K562 (cell line): ENCODE measurements around the gene LRRC10.

Experiments used
- CEBPB ChIP-seq: fragments of 450-650 bp; IDR thresholded peaks from 2 replicates; pipeline ENCODE4 v1.6.1; 2016; ENCODE audit warnings: missing genetic modification characterization, missing compliant biosample characterization
- CREM ChIP-seq: IDR thresholded peaks from 2 replicates; pipeline ENCODE4 v1.6.1; 2014; ENCODE audit warnings: antibody characterized with exemption, low read depth
- KLF13 ChIP-seq: fragments of 450-650 bp; IDR thresholded peaks from 2 replicates; pipeline ENCODE4 v1.6.1; 2016; ENCODE audit warnings: missing genetic modification characterization, low read depth, mild to moderate bottlenecking, missing compliant biosample characterization, moderate library complexity, borderline replicate concordance
- NFIC ChIP-seq: fragments of 450-650 bp; IDR thresholded peaks from 2 replicates; pipeline ENCODE4 v1.6.1; 2017; ENCODE audit warnings: mild to moderate bottlenecking, inconsistent platforms
- SAFB2 ChIP-seq: fragments of 200-400 bp; formaldehyde crosslinking; IDR thresholded peaks from 2 replicates; pipeline ENCODE4 v1.6.1; 2018; ENCODE audit warnings: borderline replicate concordance, low read length, low read depth, moderate library complexity; ENCODE audit not compliant: severe bottlenecking
- SUPT5H ChIP-seq: fragments of 450-650 bp; IDR thresholded peaks from 2 replicates; pipeline ENCODE4 v1.6.1; 2016
- TEAD2 ChIP-seq: fragments of 450-650 bp; IDR thresholded peaks from 2 replicates; pipeline ENCODE4 v1.6.1; 2016; ENCODE audit warnings: missing genetic modification characterization, control low read depth, missing compliant biosample characterization
- YY1 ChIP-seq, 3 experiments: IDR thresholded peaks; 2 replicates each; pipeline ENCODE4 v1.6.1; 2011; ENCODE audit warnings: low read length in 2 of 3, mild to moderate bottlenecking in 2 of 3, moderate library complexity in 2 of 3, borderline replicate concordance in 1 of 3, control low read depth in 1 of 3, low read depth in 1 of 3; ENCODE audit not compliant: insufficient read depth in 3 of 3, insufficient replicate concordance in 2 of 3, control insufficient read depth in 1 of 3, insufficient read length in 1 of 3; ENCODE audit errors: extremely low read depth in 1 of 3
- TF ChIP-seq, protein P1 (sequence below), 3 experiments: IDR thresholded peaks in 2 of 3; conservative IDR thresholded peaks in 1 of 3; 2 replicates each; pipeline ENCODE4 v1.5.1; 2011 to 2012; ENCODE audit warnings: low read length in 3 of 3, mild to moderate bottlenecking in 3 of 3, control low read depth in 2 of 3, improper control_type of control experiment in 1 of 3, inconsistent platforms in 1 of 3, low read depth in 1 of 3, mixed read lengths in 1 of 3, moderate library complexity in 1 of 3; ENCODE audit not compliant: insufficient read depth in 2 of 3
- TF ChIP-seq, protein P2 (sequence below): fragments of 450-650 bp; IDR thresholded peaks from 2 replicates; pipeline ENCODE4 v1.6.1; 2016; ENCODE audit warnings: mild to moderate bottlenecking, moderate library complexity
- TF ChIP-seq, protein P3 (sequence below): IDR thresholded peaks from 2 replicates; pipeline ENCODE4 v1.6.1; 2016; ENCODE audit warnings: missing genetic modification characterization, missing compliant biosample characterization
- TF ChIP-seq, protein P4 (sequence below): sonication (generic); formaldehyde crosslinking; IDR thresholded peaks from 2 replicates; pipeline ENCODE4 v1.8.1; 2023; ENCODE audit warnings: mild to moderate bottlenecking, missing genetic modification reagents

DNA sequence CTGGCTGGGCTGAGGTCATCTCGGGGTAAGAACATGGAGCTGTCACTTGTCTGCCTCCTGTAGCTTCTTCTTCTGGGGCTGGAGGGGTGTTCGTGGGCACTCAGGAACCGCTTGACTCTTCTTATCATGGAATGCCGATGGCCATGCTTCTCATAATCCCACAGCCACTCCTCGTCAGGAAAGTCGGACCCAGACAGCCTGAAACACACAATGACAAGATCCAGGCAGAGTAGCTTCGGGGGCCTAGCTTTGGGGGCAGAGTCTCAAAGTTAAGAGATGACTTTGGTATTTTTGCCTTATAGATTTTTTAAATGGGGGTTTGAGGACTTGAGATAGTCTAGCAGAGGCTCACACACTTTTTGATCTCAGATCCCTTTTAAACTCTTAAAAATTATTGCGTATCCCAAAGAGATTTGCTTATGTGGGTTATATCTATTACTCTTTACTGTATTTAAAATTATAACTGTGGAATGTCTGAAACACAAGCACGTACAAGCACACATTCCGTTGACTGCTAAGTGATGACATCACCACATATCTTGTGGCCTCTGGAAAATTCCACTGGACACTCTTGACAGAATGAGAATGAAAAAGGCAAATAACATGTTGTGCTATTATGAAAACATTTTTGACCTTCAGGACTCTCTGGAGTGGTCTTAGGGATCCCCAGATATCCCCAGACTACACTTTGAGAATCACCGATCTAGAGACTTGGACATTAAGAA lies 45.1 kb upstream of the LRRC10 start:
- TF ChIP-seq NFIC (no peak), YY1 (IDR thresholded peaks at IDR 0.05; ENCODE audit: borderline replicate concordance in 1 of 3, control insufficient read depth in 1 of 3, extremely low read depth in 1 of 3, insufficient read depth in 3 of 3, insufficient read length in 1 of 3, insufficient replicate concordance in 2 of 3, low read depth in 1 of 3, low read length in 2 of 3) (no peak), SAFB2 (no peak), SUPT5H (no peak), CREM (no peak), KLF13 (no peak), CEBPB (tag) (no peak), TEAD2 (tag) (no peak)
- TF ChIP-seq, protein P1, sequence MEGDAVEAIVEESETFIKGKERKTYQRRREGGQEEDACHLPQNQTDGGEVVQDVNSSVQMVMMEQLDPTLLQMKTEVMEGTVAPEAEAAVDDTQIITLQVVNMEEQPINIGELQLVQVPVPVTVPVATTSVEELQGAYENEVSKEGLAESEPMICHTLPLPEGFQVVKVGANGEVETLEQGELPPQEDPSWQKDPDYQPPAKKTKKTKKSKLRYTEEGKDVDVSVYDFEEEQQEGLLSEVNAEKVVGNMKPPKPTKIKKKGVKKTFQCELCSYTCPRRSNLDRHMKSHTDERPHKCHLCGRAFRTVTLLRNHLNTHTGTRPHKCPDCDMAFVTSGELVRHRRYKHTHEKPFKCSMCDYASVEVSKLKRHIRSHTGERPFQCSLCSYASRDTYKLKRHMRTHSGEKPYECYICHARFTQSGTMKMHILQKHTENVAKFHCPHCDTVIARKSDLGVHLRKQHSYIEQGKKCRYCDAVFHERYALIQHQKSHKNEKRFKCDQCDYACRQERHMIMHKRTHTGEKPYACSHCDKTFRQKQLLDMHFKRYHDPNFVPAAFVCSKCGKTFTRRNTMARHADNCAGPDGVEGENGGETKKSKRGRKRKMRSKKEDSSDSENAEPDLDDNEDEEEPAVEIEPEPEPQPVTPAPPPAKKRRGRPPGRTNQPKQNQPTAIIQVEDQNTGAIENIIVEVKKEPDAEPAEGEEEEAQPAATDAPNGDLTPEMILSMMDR (IDR thresholded peaks at IDR 0.05 in 2 of 3, conservative IDR thresholded peaks at IDR 0.05 in 1 of 3; ENCODE audit: insufficient read depth in 2 of 3, low read depth in 1 of 3, low read length in 3 of 3): no peak
- TF ChIP-seq, protein P2, sequence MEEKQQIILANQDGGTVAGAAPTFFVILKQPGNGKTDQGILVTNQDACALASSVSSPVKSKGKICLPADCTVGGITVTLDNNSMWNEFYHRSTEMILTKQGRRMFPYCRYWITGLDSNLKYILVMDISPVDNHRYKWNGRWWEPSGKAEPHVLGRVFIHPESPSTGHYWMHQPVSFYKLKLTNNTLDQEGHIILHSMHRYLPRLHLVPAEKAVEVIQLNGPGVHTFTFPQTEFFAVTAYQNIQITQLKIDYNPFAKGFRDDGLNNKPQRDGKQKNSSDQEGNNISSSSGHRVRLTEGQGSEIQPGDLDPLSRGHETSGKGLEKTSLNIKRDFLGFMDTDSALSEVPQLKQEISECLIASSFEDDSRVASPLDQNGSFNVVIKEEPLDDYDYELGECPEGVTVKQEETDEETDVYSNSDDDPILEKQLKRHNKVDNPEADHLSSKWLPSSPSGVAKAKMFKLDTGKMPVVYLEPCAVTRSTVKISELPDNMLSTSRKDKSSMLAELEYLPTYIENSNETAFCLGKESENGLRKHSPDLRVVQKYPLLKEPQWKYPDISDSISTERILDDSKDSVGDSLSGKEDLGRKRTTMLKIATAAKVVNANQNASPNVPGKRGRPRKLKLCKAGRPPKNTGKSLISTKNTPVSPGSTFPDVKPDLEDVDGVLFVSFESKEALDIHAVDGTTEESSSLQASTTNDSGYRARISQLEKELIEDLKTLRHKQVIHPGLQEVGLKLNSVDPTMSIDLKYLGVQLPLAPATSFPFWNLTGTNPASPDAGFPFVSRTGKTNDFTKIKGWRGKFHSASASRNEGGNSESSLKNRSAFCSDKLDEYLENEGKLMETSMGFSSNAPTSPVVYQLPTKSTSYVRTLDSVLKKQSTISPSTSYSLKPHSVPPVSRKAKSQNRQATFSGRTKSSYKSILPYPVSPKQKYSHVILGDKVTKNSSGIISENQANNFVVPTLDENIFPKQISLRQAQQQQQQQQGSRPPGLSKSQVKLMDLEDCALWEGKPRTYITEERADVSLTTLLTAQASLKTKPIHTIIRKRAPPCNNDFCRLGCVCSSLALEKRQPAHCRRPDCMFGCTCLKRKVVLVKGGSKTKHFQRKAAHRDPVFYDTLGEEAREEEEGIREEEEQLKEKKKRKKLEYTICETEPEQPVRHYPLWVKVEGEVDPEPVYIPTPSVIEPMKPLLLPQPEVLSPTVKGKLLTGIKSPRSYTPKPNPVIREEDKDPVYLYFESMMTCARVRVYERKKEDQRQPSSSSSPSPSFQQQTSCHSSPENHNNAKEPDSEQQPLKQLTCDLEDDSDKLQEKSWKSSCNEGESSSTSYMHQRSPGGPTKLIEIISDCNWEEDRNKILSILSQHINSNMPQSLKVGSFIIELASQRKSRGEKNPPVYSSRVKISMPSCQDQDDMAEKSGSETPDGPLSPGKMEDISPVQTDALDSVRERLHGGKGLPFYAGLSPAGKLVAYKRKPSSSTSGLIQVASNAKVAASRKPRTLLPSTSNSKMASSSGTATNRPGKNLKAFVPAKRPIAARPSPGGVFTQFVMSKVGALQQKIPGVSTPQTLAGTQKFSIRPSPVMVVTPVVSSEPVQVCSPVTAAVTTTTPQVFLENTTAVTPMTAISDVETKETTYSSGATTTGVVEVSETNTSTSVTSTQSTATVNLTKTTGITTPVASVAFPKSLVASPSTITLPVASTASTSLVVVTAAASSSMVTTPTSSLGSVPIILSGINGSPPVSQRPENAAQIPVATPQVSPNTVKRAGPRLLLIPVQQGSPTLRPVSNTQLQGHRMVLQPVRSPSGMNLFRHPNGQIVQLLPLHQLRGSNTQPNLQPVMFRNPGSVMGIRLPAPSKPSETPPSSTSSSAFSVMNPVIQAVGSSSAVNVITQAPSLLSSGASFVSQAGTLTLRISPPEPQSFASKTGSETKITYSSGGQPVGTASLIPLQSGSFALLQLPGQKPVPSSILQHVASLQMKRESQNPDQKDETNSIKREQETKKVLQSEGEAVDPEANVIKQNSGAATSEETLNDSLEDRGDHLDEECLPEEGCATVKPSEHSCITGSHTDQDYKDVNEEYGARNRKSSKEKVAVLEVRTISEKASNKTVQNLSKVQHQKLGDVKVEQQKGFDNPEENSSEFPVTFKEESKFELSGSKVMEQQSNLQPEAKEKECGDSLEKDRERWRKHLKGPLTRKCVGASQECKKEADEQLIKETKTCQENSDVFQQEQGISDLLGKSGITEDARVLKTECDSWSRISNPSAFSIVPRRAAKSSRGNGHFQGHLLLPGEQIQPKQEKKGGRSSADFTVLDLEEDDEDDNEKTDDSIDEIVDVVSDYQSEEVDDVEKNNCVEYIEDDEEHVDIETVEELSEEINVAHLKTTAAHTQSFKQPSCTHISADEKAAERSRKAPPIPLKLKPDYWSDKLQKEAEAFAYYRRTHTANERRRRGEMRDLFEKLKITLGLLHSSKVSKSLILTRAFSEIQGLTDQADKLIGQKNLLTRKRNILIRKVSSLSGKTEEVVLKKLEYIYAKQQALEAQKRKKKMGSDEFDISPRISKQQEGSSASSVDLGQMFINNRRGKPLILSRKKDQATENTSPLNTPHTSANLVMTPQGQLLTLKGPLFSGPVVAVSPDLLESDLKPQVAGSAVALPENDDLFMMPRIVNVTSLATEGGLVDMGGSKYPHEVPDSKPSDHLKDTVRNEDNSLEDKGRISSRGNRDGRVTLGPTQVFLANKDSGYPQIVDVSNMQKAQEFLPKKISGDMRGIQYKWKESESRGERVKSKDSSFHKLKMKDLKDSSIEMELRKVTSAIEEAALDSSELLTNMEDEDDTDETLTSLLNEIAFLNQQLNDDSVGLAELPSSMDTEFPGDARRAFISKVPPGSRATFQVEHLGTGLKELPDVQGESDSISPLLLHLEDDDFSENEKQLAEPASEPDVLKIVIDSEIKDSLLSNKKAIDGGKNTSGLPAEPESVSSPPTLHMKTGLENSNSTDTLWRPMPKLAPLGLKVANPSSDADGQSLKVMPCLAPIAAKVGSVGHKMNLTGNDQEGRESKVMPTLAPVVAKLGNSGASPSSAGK: no peak
- TF ChIP-seq, protein P3, sequence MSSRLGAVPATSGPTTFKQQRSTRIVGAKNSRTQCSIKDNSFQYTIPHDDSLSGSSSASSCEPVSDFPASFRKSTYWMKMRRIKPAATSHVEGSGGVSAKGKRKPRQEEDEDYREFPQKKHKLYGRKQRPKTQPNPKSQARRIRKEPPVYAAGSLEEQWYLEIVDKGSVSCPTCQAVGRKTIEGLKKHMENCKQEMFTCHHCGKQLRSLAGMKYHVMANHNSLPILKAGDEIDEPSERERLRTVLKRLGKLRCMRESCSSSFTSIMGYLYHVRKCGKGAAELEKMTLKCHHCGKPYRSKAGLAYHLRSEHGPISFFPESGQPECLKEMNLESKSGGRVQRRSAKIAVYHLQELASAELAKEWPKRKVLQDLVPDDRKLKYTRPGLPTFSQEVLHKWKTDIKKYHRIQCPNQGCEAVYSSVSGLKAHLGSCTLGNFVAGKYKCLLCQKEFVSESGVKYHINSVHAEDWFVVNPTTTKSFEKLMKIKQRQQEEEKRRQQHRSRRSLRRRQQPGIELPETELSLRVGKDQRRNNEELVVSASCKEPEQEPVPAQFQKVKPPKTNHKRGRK: no peak
- TF ChIP-seq, protein P4, sequence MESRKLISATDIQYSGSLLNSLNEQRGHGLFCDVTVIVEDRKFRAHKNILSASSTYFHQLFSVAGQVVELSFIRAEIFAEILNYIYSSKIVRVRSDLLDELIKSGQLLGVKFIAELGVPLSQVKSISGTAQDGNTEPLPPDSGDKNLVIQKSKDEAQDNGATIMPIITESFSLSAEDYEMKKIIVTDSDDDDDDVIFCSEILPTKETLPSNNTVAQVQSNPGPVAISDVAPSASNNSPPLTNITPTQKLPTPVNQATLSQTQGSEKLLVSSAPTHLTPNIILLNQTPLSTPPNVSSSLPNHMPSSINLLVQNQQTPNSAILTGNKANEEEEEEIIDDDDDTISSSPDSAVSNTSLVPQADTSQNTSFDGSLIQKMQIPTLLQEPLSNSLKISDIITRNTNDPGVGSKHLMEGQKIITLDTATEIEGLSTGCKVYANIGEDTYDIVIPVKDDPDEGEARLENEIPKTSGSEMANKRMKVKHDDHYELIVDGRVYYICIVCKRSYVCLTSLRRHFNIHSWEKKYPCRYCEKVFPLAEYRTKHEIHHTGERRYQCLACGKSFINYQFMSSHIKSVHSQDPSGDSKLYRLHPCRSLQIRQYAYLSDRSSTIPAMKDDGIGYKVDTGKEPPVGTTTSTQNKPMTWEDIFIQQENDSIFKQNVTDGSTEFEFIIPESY (CRISPR knock-in tag): no peak
